IMR-90 (cell line): ENCODE data around the gene FAM83E. TPM values are rescaled to one million over a fixed set of nuclear protein-coding genes. Genes with fewer than 3 reads are reported as not detected.
"Not testable (repeated sequence)": the region's sequence is repeated elsewhere in the genome, so short reads cannot be mapped to it uniquely, and the experiment has no call there.

Experiments used
- ATAC-seq: fragments of 200-7000 bp; cut with Tn5 transposase; 2 replicates; pipeline ENCODE4 v1.9.1; 2020; ENCODE audit warnings: low read depth, mild to moderate bottlenecking, moderate library complexity
- BruUV-seq: library from RNA; stranded (reverse); fragments of 400-500 nt; replicated peaks from 2 replicates; lab custom pipeline; 2021; lab: Mats Ljungman, UMichigan
- CTCF ChIA-PET: fragments of 300-600 bp; formaldehyde crosslinking; extraction: SDS; loops from one replicate; lab custom pipeline; 2021; ENCODE audit warnings: antibody characterized with exemption; lab: Yijun Ruan, JAX
- POLR2A ChIA-PET: fragments of 300-600 bp; sonication (Branson Sonifier 250); formaldehyde crosslinking; loops from one replicate; lab custom pipeline; 2022; ENCODE audit warnings: antibody characterized with exemption; ENCODE audit not compliant: unreplicated experiment; lab: Charles Lee
- DNase-seq: peaks from one replicate; pipeline ENCODE4 v3.0.0; 2013
- H2AFZ ChIP-seq: replicated peaks from 2 replicates; pipeline ENCODE3; 2013; ENCODE audit warnings: low read length, mild to moderate bottlenecking; ENCODE audit not compliant: poor library complexity
- H2AK5ac ChIP-seq: 2 replicates; pipeline ENCODE4 v1.6.1; 2013; ENCODE audit warnings: low read depth, low read length, inconsistent platforms
- H2AK9ac ChIP-seq: replicated peaks from 2 replicates; pipeline ENCODE3; 2013; ENCODE audit warnings: mild to moderate bottlenecking, low read depth, low read length, moderate library complexity; ENCODE audit not compliant: poor library complexity
- H2BK120ac ChIP-seq: 2 replicates; pipeline ENCODE4 v1.6.1; 2013; ENCODE audit warnings: low read depth, low read length, inconsistent platforms
- H2BK15ac ChIP-seq: 3 replicates; pipeline ENCODE4 v1.6.1; 2013; ENCODE audit warnings: low read depth, low read length, inconsistent platforms
- H2BK20ac ChIP-seq: 2 replicates; pipeline ENCODE4 v1.6.1; 2013; ENCODE audit warnings: low read depth, mild to moderate bottlenecking, inconsistent platforms, low read length, moderate library complexity
- H2BK5ac ChIP-seq: 2 replicates; pipeline ENCODE4 v1.6.1; 2013; ENCODE audit warnings: mild to moderate bottlenecking, low read depth, low read length, inconsistent platforms; ENCODE audit not compliant: poor library complexity, severe bottlenecking
- H3K14ac ChIP-seq: replicated peaks from 2 replicates; pipeline ENCODE4 v1.6.1; 2013; ENCODE audit warnings: low read depth, low read length, inconsistent platforms
- H3K18ac ChIP-seq: 2 replicates; pipeline ENCODE4 v1.6.1; 2013; ENCODE audit warnings: low read depth, low read length, control low read depth
- H3K23ac ChIP-seq: 2 replicates; pipeline ENCODE4 v1.6.1; 2013; ENCODE audit warnings: low read depth, low read length, inconsistent platforms
- H3K27ac ChIP-seq: 2 replicates; pipeline ENCODE4 v1.5.1; 2013; ENCODE audit warnings: mild to moderate bottlenecking, control low read depth, low read length; ENCODE audit not compliant: insufficient read depth
- H3K27me3 ChIP-seq: 2 replicates; pipeline ENCODE4 v1.6.1; 2013; ENCODE audit warnings: low read length; ENCODE audit not compliant: control insufficient read depth, insufficient read depth
- H3K36me3 ChIP-seq: 2 replicates; pipeline ENCODE4 v1.6.1; 2013; ENCODE audit warnings: low read length, mixed read lengths; ENCODE audit not compliant: control insufficient read depth, insufficient read depth
- H3K4ac ChIP-seq: 2 replicates; pipeline ENCODE4 v1.6.1; 2013; ENCODE audit warnings: low read depth, low read length, inconsistent platforms
- H3K4me1 ChIP-seq: 2 replicates; pipeline ENCODE4 v1.6.1; 2013; ENCODE audit warnings: low read length, mixed read lengths; ENCODE audit not compliant: control insufficient read depth, insufficient read depth
- H3K4me2 ChIP-seq: 2 replicates; pipeline ENCODE4 v1.6.1; 2013; ENCODE audit warnings: low read depth, mild to moderate bottlenecking, control low read depth, low read length, moderate library complexity
- H3K4me3 ChIP-seq: 2 replicates; pipeline ENCODE4 v1.5.1; 2013; ENCODE audit warnings: low read depth, mild to moderate bottlenecking, control low read depth, low read length, moderate library complexity; ENCODE audit not compliant: insufficient read depth
- H3K56ac ChIP-seq: 2 replicates; pipeline ENCODE4 v1.6.1; 2013; ENCODE audit warnings: low read length, inconsistent platforms; ENCODE audit not compliant: insufficient read depth; ENCODE audit errors: extremely low read depth
- H3K79me1 ChIP-seq, 2 experiments: 2 replicates each; pipeline ENCODE4 v1.6.1; 2013; ENCODE audit warnings: low read length in 2 of 2, inconsistent platforms in 1 of 2, low read depth in 1 of 2
- H3K9ac ChIP-seq: 2 replicates; pipeline ENCODE4 v1.6.1; 2013; ENCODE audit warnings: low read depth, low read length, control low read depth
- H3K9me1 ChIP-seq: 2 replicates; pipeline ENCODE4 v1.6.1; 2013; ENCODE audit warnings: low read length, inconsistent platforms; ENCODE audit not compliant: insufficient read depth
- H3K9me3 ChIP-seq: 2 replicates; pipeline ENCODE4 v1.6.1; 2013; ENCODE audit warnings: low read length; ENCODE audit not compliant: control insufficient read depth, insufficient read depth
- H4K20me1 ChIP-seq: 2 replicates; pipeline ENCODE4 v1.6.1; 2013; ENCODE audit warnings: low read length, inconsistent platforms; ENCODE audit not compliant: insufficient read depth
- H4K5ac ChIP-seq: 2 replicates; pipeline ENCODE4 v1.6.1; 2013; ENCODE audit warnings: mild to moderate bottlenecking, low read depth, low read length, control low read depth
- H4K8ac ChIP-seq, 2 experiments: 2 replicates each; pipeline ENCODE4 v1.6.1; 2013; ENCODE audit warnings: low read depth in 2 of 2, low read length in 2 of 2, control low read depth in 1 of 2, inconsistent platforms in 1 of 2
- H4K91ac ChIP-seq: 2 replicates; pipeline ENCODE4 v1.6.1; 2013; ENCODE audit warnings: low read depth, low read length, inconsistent platforms; ENCODE audit not compliant: insufficient read depth
- WGBS, 2 experiments: methylation state at CpG; one replicate each; pipeline versions ENCODE4 v1.1.5 to v1.1.7; 2013; ENCODE audit warnings: missing lambda C conversion rate in 2 of 2; ENCODE audit not compliant: insufficient read length in 1 of 2; ENCODE audit errors: extremely low coverage in 2 of 2; 5-methylcytosine and 5-hydroxymethylcytosine counted together
- dilution Hi-C: fragments of 300-500 bp; cut with HindIII; formaldehyde crosslinking; loops from one replicate; pipeline ENCODE4 v1.14.3; 2018; ENCODE audit warnings: low sequenced_read_pairs; ENCODE audit not compliant: unreplicated experiment
- in situ Hi-C: fragments of 300-500 bp; cut with MboI; formaldehyde crosslinking; loops from 3 replicates; pipeline ENCODE4 v1.14.3; 2019; ENCODE audit warnings: low sequenced_read_pairs, inconsistent platforms, mixed read lengths
- intact Hi-C: fragments of 100-400 bp; cut with micrococcal nuclease; formaldehyde crosslinking; loops from 2 replicates; pipeline ENCODE4 v1.10.0; 2022
- polyA plus RNA-seq, 3 experiments: library from polyadenylated mRNA; depleted of rRNA; stranded (reverse); fragments of >200 nt; gene quantifications; 2 replicates each; pipeline ENCODE4 v1.2.3, GENCODE V29; 2012; ENCODE audit warnings: low replicate concordance in 1 of 3
- total RNA-seq: library from RNA; depleted of rRNA; stranded (reverse); fragments of >200 nt; gene quantifications from 2 replicates; pipeline ENCODE4 v1.2.3, GENCODE V29; 2012

FAM83E gene
- total and polyA plus RNA-seq, 2 of the 4 experiments (the other 2 are of a cell fraction) = 0.05 to 0.36 TPM

DNA sequence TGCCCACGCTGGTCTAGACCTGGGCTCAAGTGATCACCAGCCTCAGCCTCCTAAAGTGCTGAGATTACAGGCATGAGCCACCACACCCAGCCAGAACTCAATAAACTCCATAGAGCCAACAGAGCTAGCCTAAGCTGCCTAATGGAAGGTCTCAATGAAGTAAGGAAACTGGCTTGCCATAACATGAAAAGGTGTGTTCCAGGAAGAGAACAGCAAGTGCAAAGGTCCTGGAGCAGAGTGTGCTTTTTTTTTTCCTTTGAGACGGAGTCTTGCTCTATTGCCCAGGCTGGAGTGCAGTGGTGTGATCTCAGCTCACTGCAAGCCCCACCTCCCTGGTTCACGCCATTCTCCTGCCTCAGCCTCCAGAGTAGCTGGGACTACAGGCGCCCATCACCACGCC, 43.0 kb upstream of the FAM83E start:
- DNase-seq, H3K9me1 ChIP-seq, ATAC-seq, H3K9ac ChIP-seq, H3K18ac ChIP-seq, H2BK5ac ChIP-seq, in situ Hi-C loops, H2BK15ac ChIP-seq, H4K91ac ChIP-seq, intact Hi-C loops, H2BK120ac ChIP-seq, H3K9me3 ChIP-seq, BruUV-seq, H2BK20ac ChIP-seq, H3K23ac ChIP-seq, H4K5ac ChIP-seq, H3K4ac ChIP-seq, H3K27ac ChIP-seq, H4K8ac ChIP-seq, H3K4me3 ChIP-seq, H2AK5ac ChIP-seq, H3K36me3 ChIP-seq, H3K4me1 ChIP-seq, H3K4me2 ChIP-seq, H3K56ac ChIP-seq, H2AK9ac ChIP-seq, H4K20me1 ChIP-seq, dilution Hi-C loops, H3K27me3 ChIP-seq, H2AFZ ChIP-seq, H3K79me1 ChIP-seq, H3K14ac ChIP-seq: not testable (repeated sequence)
- ChIA-PET CTCF (interaction anchor here (1.1 kb wide), 1 partner anchor 107 kb away, joined by 3 read pairs; no protein-coding TSS in a partner anchor), POLR2A (interaction anchor here (0.5 kb wide), 1 partner anchor 241 kb away, joined by 3 read pairs; no protein-coding TSS in a partner anchor)
- no CpG with 5 or more reads among the region's 5 CpGs for WGBS, 2 experiments
